ENCODE measurements around the gene HIP1. TPM values are rescaled to one million over a fixed set of nuclear protein-coding genes. Genes with fewer than 3 reads are reported as not detected.
"Not testable (repeated sequence)": the region's sequence is repeated elsewhere in the genome, so short reads cannot be mapped to it uniquely, and the experiment has no call there.

HIP1 gene
- total RNA-seq, 2 experiments from 2014 or later, result 2.1 to 2.3 TPM

DNA sequence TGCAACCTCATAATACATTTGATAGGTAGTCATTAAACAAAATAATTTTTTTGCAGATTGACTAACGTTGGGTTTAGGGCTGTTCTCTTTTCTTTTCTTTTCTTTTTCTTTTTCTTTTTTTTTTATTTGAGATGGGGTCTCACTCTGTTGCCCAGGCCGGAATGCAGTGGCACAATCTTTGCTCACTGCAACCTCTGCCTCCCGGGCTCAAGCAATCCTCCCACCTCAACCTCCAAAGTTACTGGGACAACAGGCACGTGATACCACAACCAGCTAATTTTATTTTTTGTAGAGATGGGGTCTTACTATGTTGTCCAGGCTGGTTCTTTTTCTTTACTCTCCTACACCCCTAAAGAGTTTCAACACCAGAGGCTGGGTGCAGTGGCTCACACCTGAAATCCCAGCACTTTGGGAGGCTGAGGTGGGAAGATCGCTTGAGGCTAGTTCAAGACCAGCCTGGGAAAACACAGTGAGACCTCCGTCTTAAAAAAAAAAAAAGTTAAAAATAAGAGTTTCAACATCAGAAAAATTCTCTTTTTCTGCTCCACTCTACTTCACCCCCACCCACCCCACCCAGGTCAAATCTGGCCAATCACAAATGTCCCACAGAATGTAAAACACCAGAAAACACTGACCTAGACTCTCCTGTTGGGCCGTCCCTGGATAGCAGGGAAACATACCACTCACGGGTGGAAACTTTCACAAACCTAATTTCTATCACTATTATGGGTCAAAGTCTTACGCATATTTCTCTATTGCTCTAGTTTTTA is 3.0 kb downstream of the HIP1 start:
- DNase-seq, result no peak
- Mint-ChIP-seq H3K27ac (no peak overlapping the region), H3K9me3 (no peaks in the 10 kb centered on the region), H3K36me3 (ENCODE audit: low read depth) (no peaks in the 10 kb centered on the region), H3K4me1 (ENCODE audit: low read depth) (peaks cover 10% of the 10 kb centered on the region), H3K4me3 (no peak overlapping the region), H3K27me3 (ENCODE audit: low read depth) (peaks cover 10% of the 10 kb centered on the region)
- CTCF ChIA-PET, result interaction anchor here (1.1 kb wide), 1 partner anchor 20 kb away, joined by 4 read pairs; no protein-coding TSS in a partner anchor
- intact Hi-C loops (cut with micrococcal nuclease), result loop anchor here (5.0 to 10.0 kb wide), 3 partner anchors 182 to 661 kb away; partner anchors contain the start of genes POR and RCC1L

- Mint-ChIP-seq H3K27ac (no peak overlapping the region), H3K4me3 (no peak overlapping the region), H3K9me3 (no peaks in the 10 kb centered on the region), H3K27me3 (ENCODE audit: low read depth) (peaks cover 10% of the 10 kb centered on the region), H3K36me3 (ENCODE audit: low read depth) (no peaks in the 10 kb centered on the region), H3K4me1 (ENCODE audit: low read depth) (peaks cover 12% of the 10 kb centered on the region)
- DNase-seq, result no peak
- CTCF ChIA-PET, result interaction anchor here (1.1 kb wide), 1 partner anchor 21 kb away, joined by 4 read pairs; no protein-coding TSS in a partner anchor
- intact Hi-C loops (cut with micrococcal nuclease), result loop anchor here (5.0 to 10.0 kb wide), 3 partner anchors 182 to 660 kb away; partner anchors contain the start of genes POR and RCC1L
These were observed 3.9 kb downstream of the HIP1 start for GRCh38 chr7:75734586-75735458.

- H3K36me3 Mint-ChIP-seq (ENCODE audit: low read depth), result no peaks in the 10 kb centered on the region
- CTCF ChIA-PET, result no interaction called here
- no peak overlapping the region for H3K4me3 Mint-ChIP-seq
- peaks cover 6% of the 10 kb centered on the region for H3K27me3 Mint-ChIP-seq (ENCODE audit: low read depth)
- H3K9me3 Mint-ChIP-seq, result no peaks in the 10 kb centered on the region
- intact Hi-C loops (cut with micrococcal nuclease), result loop anchor here (10.0 kb wide), 1 partner anchor 658 kb away; the partner anchor contains the start of gene RCC1L
- peaks cover 11% of the 10 kb centered on the region for H3K4me1 Mint-ChIP-seq (ENCODE audit: low read depth)
- DNase-seq, result no peak
- H3K27ac Mint-ChIP-seq, result no peak overlapping the region
These were observed 5.7 kb downstream of the HIP1 start for GRCh38 chr7:75732764-75733630.

- H3K9me3 Mint-ChIP-seq, result no peaks in the 10 kb centered on the region
- no peaks in the 10 kb centered on the region for H3K27me3 Mint-ChIP-seq (ENCODE audit: low read depth)
- no peak overlapping the region for H3K27ac Mint-ChIP-seq
- no peak for DNase-seq
- CTCF ChIA-PET, result no interaction called here
- intact Hi-C loops (cut with micrococcal nuclease), result loop anchor here (10.0 kb wide), 1 partner anchor 657 kb away; the partner anchor contains the start of gene RCC1L
- H3K36me3 Mint-ChIP-seq (ENCODE audit: low read depth), result no peaks in the 10 kb centered on the region
- no peak overlapping the region for H3K4me3 Mint-ChIP-seq
- H3K4me1 Mint-ChIP-seq (ENCODE audit: low read depth), result peaks cover 13% of the 10 kb centered on the region
These were observed 6.7 kb downstream of the HIP1 start for GRCh38 chr7:75732016-75732521.

DNA sequence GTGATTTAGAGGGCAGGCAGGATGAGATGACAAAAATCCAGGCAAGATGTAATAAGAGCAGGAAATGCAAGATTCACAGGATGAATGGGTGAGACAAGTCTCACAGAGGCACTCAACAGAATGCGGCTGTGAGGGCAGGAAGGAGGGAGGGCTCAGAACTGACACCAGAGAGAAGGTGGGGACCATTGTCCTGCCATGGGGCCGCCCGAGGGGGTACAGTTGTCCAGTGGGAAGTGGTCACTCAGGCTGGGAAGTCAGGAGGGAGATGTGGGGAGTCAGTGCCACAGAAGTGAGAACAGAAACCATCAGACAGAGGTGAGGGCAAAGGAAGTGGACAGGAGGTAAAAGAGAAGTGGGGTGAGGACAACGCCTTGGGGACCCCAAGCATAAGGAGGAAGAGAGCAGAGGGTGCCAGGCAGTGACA is 8.9 kb downstream of the HIP1 start:
- Mint-ChIP-seq H3K4me3 (no peak overlapping the region), H3K36me3 (ENCODE audit: low read depth) (no peaks in the 10 kb centered on the region), H3K27me3 (ENCODE audit: low read depth) (no peaks in the 10 kb centered on the region), H3K4me1 (ENCODE audit: low read depth) (peaks cover 13% of the 10 kb centered on the region), H3K27ac (no peak overlapping the region), H3K9me3 (no peaks in the 10 kb centered on the region)
- CTCF ChIA-PET, result no interaction called here
- DNase-seq, result no peak
- intact Hi-C loops (cut with micrococcal nuclease), result loop anchor here (10.0 kb wide), 1 partner anchor 655 kb away; the partner anchor contains the start of gene RCC1L

DNA sequence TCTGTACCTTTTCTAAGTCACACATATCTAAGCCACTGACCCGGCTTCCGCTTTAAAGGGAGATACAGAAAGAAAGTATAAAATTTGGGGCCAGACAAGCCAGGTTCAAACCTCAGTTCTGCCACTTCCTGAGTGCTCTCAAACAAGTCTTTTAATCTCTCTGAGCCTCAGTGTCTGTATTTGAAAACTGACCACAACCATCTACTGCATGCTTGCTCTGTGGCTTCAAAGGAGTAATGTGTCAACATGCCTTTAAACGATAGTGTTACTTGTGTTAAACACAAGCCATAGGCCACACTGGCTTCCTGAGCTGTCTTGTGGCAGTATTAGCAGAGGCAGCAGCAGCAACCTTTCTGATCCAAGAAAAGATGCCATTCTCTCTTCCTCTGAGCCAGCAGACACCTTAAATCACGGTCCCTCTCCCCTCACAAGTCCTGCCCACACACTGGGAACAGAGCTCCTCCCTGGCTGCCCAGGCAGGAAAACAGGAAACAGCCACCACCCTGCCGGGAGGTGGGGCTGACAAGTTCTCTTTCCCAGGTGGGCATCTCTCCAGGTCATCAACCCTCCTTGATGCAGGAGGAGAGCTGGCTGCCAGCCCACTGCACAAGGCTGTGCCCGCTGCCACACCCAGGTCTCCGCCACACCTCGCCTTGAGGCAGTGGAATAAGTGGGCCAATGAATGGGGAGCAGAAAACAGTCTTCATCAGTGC is 10.7 kb downstream of the HIP1 start:
- DNase-seq, result no peak
- Mint-ChIP-seq H3K4me3 (no peak overlapping the region), H3K9me3 (no peaks in the 10 kb centered on the region), H3K4me1 (ENCODE audit: low read depth) (peaks cover 13% of the 10 kb centered on the region), H3K27me3 (ENCODE audit: low read depth) (no peaks in the 10 kb centered on the region), H3K27ac (no peak overlapping the region), H3K36me3 (ENCODE audit: low read depth) (no peaks in the 10 kb centered on the region)
- intact Hi-C loops (cut with micrococcal nuclease), result no loop called here
- CTCF ChIA-PET, result no interaction called here

GRCh38 chr7:75727351-75727750 is 11.4 kb downstream of the HIP1 start:
- DNase-seq; H3K4me3 Mint-ChIP-seq; CTCF ChIA-PET; H3K27me3 Mint-ChIP-seq (ENCODE audit: low read depth); H3K27ac Mint-ChIP-seq; H3K9me3 Mint-ChIP-seq; intact Hi-C loops (cut with micrococcal nuclease); H3K36me3 Mint-ChIP-seq (ENCODE audit: low read depth): not testable (repeated sequence)
- peaks cover 13% of the 10 kb centered on the region for H3K4me1 Mint-ChIP-seq (ENCODE audit: low read depth)

DNA sequence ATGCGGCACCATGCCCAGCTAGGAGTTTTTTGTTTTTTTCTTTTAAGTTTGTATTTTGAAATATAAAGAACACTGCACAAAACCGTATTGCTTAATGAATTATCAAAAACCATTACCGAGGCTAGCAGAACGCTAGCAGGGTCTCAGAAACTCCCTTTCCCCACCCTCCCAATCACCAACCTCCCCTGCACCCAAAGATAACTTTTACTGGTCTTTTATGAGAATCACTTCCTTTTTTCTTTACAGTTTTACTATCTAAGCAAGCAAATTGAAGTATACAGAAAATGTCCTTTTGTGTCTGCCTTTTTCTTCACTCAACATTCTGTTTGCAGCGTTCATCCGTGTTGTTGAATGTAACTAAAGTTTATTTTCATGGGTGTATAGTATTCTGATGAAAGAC is 13.4 kb downstream of the HIP1 start:
- peaks cover 13% of the 10 kb centered on the region for H3K4me1 Mint-ChIP-seq (ENCODE audit: low read depth)
- H3K4me3 Mint-ChIP-seq, result no peak overlapping the region
- DNase-seq, result no peak
- no peaks in the 10 kb centered on the region for H3K27me3 Mint-ChIP-seq (ENCODE audit: low read depth)
- H3K27ac Mint-ChIP-seq, result no peak overlapping the region
- H3K9me3 Mint-ChIP-seq, result no peaks in the 10 kb centered on the region
- no peaks in the 10 kb centered on the region for H3K36me3 Mint-ChIP-seq (ENCODE audit: low read depth)
- CTCF ChIA-PET, result no interaction called here
- intact Hi-C loops (cut with micrococcal nuclease), result no loop called here

- intact Hi-C loops (cut with micrococcal nuclease), result no loop called here
- H3K27me3 Mint-ChIP-seq (ENCODE audit: low read depth), result no peaks in the 10 kb centered on the region
- H3K4me3 Mint-ChIP-seq, result no peak overlapping the region
- no peaks in the 10 kb centered on the region for H3K9me3 Mint-ChIP-seq
- H3K27ac Mint-ChIP-seq, result no peak overlapping the region
- H3K4me1 Mint-ChIP-seq (ENCODE audit: low read depth), result peaks cover 7% of the 10 kb centered on the region
- CTCF ChIA-PET, result no interaction called here
- H3K36me3 Mint-ChIP-seq (ENCODE audit: low read depth), result no peaks in the 10 kb centered on the region
- DNase-seq, result no peak
These were observed 15.3 kb downstream of the HIP1 start for GRCh38 chr7:75723444-75723843.

DNA sequence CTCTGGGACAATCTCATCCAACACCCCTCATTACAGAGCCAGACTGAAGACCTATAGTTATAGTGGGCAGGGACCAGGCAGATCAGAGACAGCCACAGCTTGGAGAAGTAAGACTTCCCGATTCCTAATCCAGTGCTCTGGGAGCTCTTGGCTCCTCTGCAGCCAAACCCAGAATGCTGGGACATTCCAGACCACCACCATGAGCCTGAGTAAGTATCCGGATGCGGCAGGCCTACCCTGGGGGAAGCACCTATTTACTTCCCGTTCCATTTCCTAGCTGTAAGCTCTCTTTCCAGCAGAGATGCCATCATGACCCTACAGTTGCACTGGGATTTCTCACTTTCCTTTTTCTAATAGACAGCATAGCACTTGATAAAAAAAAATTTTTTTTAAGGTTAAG is 16.4 kb downstream of the HIP1 start:
- no peak overlapping the region for H3K4me3 Mint-ChIP-seq
- intact Hi-C loops (cut with micrococcal nuclease), result no loop called here
- H3K27me3 Mint-ChIP-seq (ENCODE audit: low read depth), result no peaks in the 10 kb centered on the region
- no peaks in the 10 kb centered on the region for H3K9me3 Mint-ChIP-seq
- CTCF ChIA-PET, result no interaction called here
- H3K36me3 Mint-ChIP-seq (ENCODE audit: low read depth), result no peaks in the 10 kb centered on the region
- H3K27ac Mint-ChIP-seq, result no peak overlapping the region
- DNase-seq, result no peak
- H3K4me1 Mint-ChIP-seq (ENCODE audit: low read depth), result no peaks in the 10 kb centered on the region

DNA sequence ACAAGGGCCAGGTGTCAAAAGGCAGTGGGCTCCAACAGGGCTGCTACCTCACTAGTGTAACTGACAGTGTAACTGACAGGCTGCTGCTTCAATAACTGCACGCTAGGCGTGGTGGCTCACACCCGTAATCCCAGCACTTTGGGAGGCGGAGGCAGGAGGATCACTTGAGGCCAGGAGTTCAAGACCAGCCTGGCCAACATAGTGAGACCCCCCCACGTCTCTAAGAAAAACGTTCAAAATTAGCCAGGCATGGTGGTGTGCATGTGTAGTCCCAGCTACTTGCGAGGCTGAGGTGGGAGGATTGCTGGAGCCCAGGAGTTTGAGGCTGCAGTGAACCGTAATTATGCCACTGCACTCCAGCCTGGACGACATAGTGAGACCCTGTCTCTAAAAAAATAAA is 16.8 kb downstream of the HIP1 start:
- H3K27me3 Mint-ChIP-seq (ENCODE audit: low read depth); H3K27ac Mint-ChIP-seq; DNase-seq; H3K4me3 Mint-ChIP-seq; H3K9me3 Mint-ChIP-seq; intact Hi-C loops (cut with micrococcal nuclease); H3K36me3 Mint-ChIP-seq (ENCODE audit: low read depth); H3K4me1 Mint-ChIP-seq (ENCODE audit: low read depth): not testable (repeated sequence)
- CTCF ChIA-PET, result interaction anchor here (0.7 kb wide), 1 partner anchor 87 kb away, joined by 4 read pairs; no protein-coding TSS in a partner anchor
